IPS DF 6.9 (cell line): ENCODE data around the gene EYA2.
"Not testable (repeated sequence)": the region's sequence is repeated elsewhere in the genome, so short reads cannot be mapped to it uniquely, and the experiment has no call there.

ENCODE experiments used
- DNase-seq: peaks from one replicate; pipeline ENCODE4 v3.0.0-alpha.2; 2013; ENCODE audit warnings: low read depth, low spot score
- H3K27ac ChIP-seq: one replicate; pipeline ENCODE4 v1.5.1; 2013; ENCODE audit warnings: low read length, control low read depth
- H3K27me3 ChIP-seq: 2 replicates; pipeline ENCODE4 v1.6.1; 2013; ENCODE audit warnings: mild to moderate bottlenecking, low read length; ENCODE audit not compliant: control insufficient read depth, insufficient read depth
- H3K36me3 ChIP-seq: 2 replicates; pipeline ENCODE4 v1.6.1; 2013; ENCODE audit warnings: low read length; ENCODE audit not compliant: control insufficient read depth, insufficient read depth
- H3K4me1 ChIP-seq: 2 replicates; pipeline ENCODE4 v1.6.1; 2013; ENCODE audit warnings: low read length; ENCODE audit not compliant: control insufficient read depth, insufficient read depth
- H3K4me3 ChIP-seq: 2 replicates; pipeline ENCODE4 v1.5.1; 2013; ENCODE audit warnings: mild to moderate bottlenecking, low read length
- H3K9me3 ChIP-seq: 2 replicates; pipeline ENCODE4 v1.6.1; 2013; ENCODE audit warnings: low read length, inconsistent platforms; ENCODE audit not compliant: control insufficient read depth, insufficient read depth
- WGBS: extraction: QIAGEN DNeasy Blood & Tissue Kit; methylation state at CpG from one replicate; pipeline ENCODE4 v1.1.7; 2013; ENCODE audit warnings: mixed read lengths, missing lambda C conversion rate; ENCODE audit not compliant: insufficient read length, insufficient coverage; 5-methylcytosine and 5-hydroxymethylcytosine counted together

The EYA2 gene

GRCh38 chr20:46905364-46906125 lies 10.9 kb downstream of the EYA2 start:
- H3K27me3 ChIP-seq: no peaks in the 10 kb centered on the region
- no peak for DNase-seq
- H3K4me1 ChIP-seq: no peaks in the 10 kb centered on the region
- no peak overlapping the region for H3K4me3 ChIP-seq
- H3K27ac ChIP-seq: no peak overlapping the region
- H3K36me3 ChIP-seq: no peaks in the 10 kb centered on the region
- WGBS: no CpG with 5 or more reads among the region's 5 CpGs
- H3K9me3 ChIP-seq: no peaks in the 10 kb centered on the region

- H3K36me3 ChIP-seq: no peaks in the 10 kb centered on the region
- no peak overlapping the region for H3K27ac ChIP-seq
- H3K27me3 ChIP-seq: no peaks in the 10 kb centered on the region
- WGBS: no CpG with 5 or more reads among the region's 5 CpGs
- H3K4me3 ChIP-seq: no peak overlapping the region
- no peaks in the 10 kb centered on the region for H3K9me3 ChIP-seq
- no peak for DNase-seq
- no peaks in the 10 kb centered on the region for H3K4me1 ChIP-seq
Observed at GRCh38 chr20:46913329-46914044, 18.8 kb downstream of the EYA2 start.

- H3K27me3 ChIP-seq: no peaks in the 10 kb centered on the region
- no peaks in the 10 kb centered on the region for H3K4me1 ChIP-seq
- H3K4me3 ChIP-seq: no peak overlapping the region
- no peaks in the 10 kb centered on the region for H3K9me3 ChIP-seq
- DNase-seq: no peak
- H3K36me3 ChIP-seq: no peaks in the 10 kb centered on the region
- no peak overlapping the region for H3K27ac ChIP-seq
- no CpG with 5 or more reads among the region's 15 CpGs for WGBS
Observed at GRCh38 chr20:46914789-46915379, 20.2 kb downstream of the EYA2 start.

GRCh38 chr20:46915575-46916257 lies 21.1 kb downstream of the EYA2 start:
- Histone ChIP-seq H3K27me3 (no peaks in the 10 kb centered on the region), H3K4me1 (no peaks in the 10 kb centered on the region), H3K9me3 (no peaks in the 10 kb centered on the region), H3K36me3 (no peaks in the 10 kb centered on the region), H3K4me3 (no peak overlapping the region), H3K27ac (no peak overlapping the region)
- no peak for DNase-seq
- no CpG with 5 or more reads among the region's 8 CpGs for WGBS

GRCh38 chr20:46916258-46916603 lies 21.6 kb downstream of the EYA2 start:
- Histone ChIP-seq H3K4me3 (no peak overlapping the region), H3K36me3 (no peaks in the 10 kb centered on the region), H3K9me3 (no peaks in the 10 kb centered on the region), H3K4me1 (no peaks in the 10 kb centered on the region), H3K27ac (no peak overlapping the region), H3K27me3 (no peaks in the 10 kb centered on the region)
- 100% methylated on average over 1 of the region's 1 CpG for WGBS
- DNase-seq: no peak

GRCh38 chr20:46917155-46917554 lies 22.5 kb downstream of the EYA2 start:
- H3K27ac ChIP-seq: no peak overlapping the region
- H3K36me3 ChIP-seq: no peaks in the 10 kb centered on the region
- no CpG with 5 or more reads among the region's 7 CpGs for WGBS
- H3K4me3 ChIP-seq: no peak overlapping the region
- H3K27me3 ChIP-seq: no peaks in the 10 kb centered on the region
- no peaks in the 10 kb centered on the region for H3K9me3 ChIP-seq
- no peak for DNase-seq
- no peaks in the 10 kb centered on the region for H3K4me1 ChIP-seq

GRCh38 chr20:46920114-46920513 lies 25.5 kb downstream of the EYA2 start:
- no peaks in the 10 kb centered on the region for H3K36me3 ChIP-seq
- no peaks in the 10 kb centered on the region for H3K4me1 ChIP-seq
- H3K4me3 ChIP-seq: no peak overlapping the region
- H3K9me3 ChIP-seq: no peaks in the 10 kb centered on the region
- H3K27me3 ChIP-seq: no peaks in the 10 kb centered on the region
- WGBS: no CpG with 5 or more reads among the region's 6 CpGs
- DNase-seq: no peak
- H3K27ac ChIP-seq: no peak overlapping the region

- not testable (repeated sequence) for H3K27me3 ChIP-seq, DNase-seq, H3K4me1 ChIP-seq, H3K27ac ChIP-seq, H3K9me3 ChIP-seq, H3K4me3 ChIP-seq, H3K36me3 ChIP-seq
- WGBS: no CpG with 5 or more reads among the region's 9 CpGs
Observed at GRCh38 chr20:46922841-46923240, 28.2 kb downstream of the EYA2 start.

GRCh38 chr20:46923550-46923949 lies 28.9 kb downstream of the EYA2 start:
- H3K36me3 ChIP-seq: no peaks in the 10 kb centered on the region
- no peak for DNase-seq
- WGBS: 100% methylated on average over 1 of the region's 4 CpGs
- no peaks in the 10 kb centered on the region for H3K9me3 ChIP-seq
- H3K27ac ChIP-seq: no peak overlapping the region
- no peaks in the 10 kb centered on the region for H3K4me1 ChIP-seq
- H3K4me3 ChIP-seq: no peak overlapping the region
- no peaks in the 10 kb centered on the region for H3K27me3 ChIP-seq

- H3K4me3 ChIP-seq: no peak overlapping the region
- no peak overlapping the region for H3K27ac ChIP-seq
- DNase-seq: no peak
- H3K36me3 ChIP-seq: no peaks in the 10 kb centered on the region
- no CpG with 5 or more reads among the region's 12 CpGs for WGBS
- H3K4me1 ChIP-seq: no peaks in the 10 kb centered on the region
- H3K9me3 ChIP-seq: no peaks in the 10 kb centered on the region
- H3K27me3 ChIP-seq: no peaks in the 10 kb centered on the region
Observed at GRCh38 chr20:46928580-46929132, 34.0 kb downstream of the EYA2 start.
